Measurements from ENCODE around the gene CALCOCO2. TPM values are rescaled to one million over a fixed set of nuclear protein-coding genes. Genes with fewer than 3 reads are reported as not detected.

CALCOCO2 gene
- total and polyA plus RNA-seq, 2 of the 13 experiments (the other 11 are each of a cell fraction or from before 2014, with no cell fraction given): 72.9 to 111 TPM

GRCh38 chr17:48804936-48805411, 25.9 kb upstream of the CALCOCO2 start:
- peak overlapping the region; percentile 18 for H2AFZ ChIP-seq (ENCODE audit: low read length)
- H3K36me3 ChIP-seq (replicated peaks in 1 of 2; ENCODE audit: control insufficient read depth in 1 of 2, insufficient read depth in 2 of 2, low read length in 2 of 2): no peaks in the 10 kb centered on the region
- peak overlapping the region in 2 of 3 experiments; percentile 41 to 61; a peak in 4 of 6 replicates for H3K4me3 ChIP-seq (replicated peaks in 1 of 3; ENCODE audit: insufficient read depth in 1 of 3, low read depth in 2 of 3, low read length in 3 of 3)
- H3K27ac ChIP-seq (ENCODE audit: extremely low read length, insufficient read depth, low read length): no peak overlapping the region
- BruUV-seq (replicated peaks): no TSS peak
- peak overlapping the region; percentile 67 for H3K4me2 ChIP-seq (ENCODE audit: low read depth, low read length)
- ChIA-PET CTCF (ENCODE audit: low intra/inter-chr PET ratio, low total read pairs) (interaction anchor here (0.8 to 4.4 kb wide), 9 partner anchors 10 to 228 kb away, joined by 3 to 101 read pairs (median 3); no protein-coding TSS in a partner anchor), POLR2A (interaction anchor here (0.8 to 2.4 kb wide), 5 partner anchors 10 to 87 kb away, joined by 3 to 9 read pairs (median 7); partner anchors contain the start of gene ATP5MC1)
- ATAC-seq (peak; percentile 94), FAIRE-seq (peak; percentile 77), DNase-seq (ENCODE audit: low spot score) (peak; percentile 63)
- intact Hi-C loops (cut with micrococcal nuclease; ENCODE audit: unreplicated experiment) (loop anchor here (1.0 to 10.0 kb wide), 3 partner anchors 74 to 230 kb away; no protein-coding TSS in a partner anchor), in situ Hi-C loops (cut with HindIII; ENCODE audit: extremely low pct_ligation_motif_present, low pct_unique_long_range_greater_than_20kb) (no loop called here)
- H4K20me1 ChIP-seq (ENCODE audit: insufficient read depth, low read length): no peaks in the 10 kb centered on the region
- no peaks in the 10 kb centered on the region for H3K9me3 ChIP-seq (ENCODE audit: low read length)
- no peaks in the 10 kb centered on the region for H3K79me2 ChIP-seq (ENCODE audit: insufficient read depth, low read length)
- WGBS (ENCODE audit: low lambda C conversion rate): under 1% methylated on average over 9 of the region's 9 CpGs
- H3K27me3 ChIP-seq (ENCODE audit: control insufficient read depth in 1 of 2, insufficient read depth in 2 of 2, low read length in 2 of 2): peaks cover 0 to 6% of the 10 kb centered on the region in 2 experiments; a peak in 4 of 5 replicates
- H3K4me1 ChIP-seq (ENCODE audit: insufficient read depth, low read length): peaks cover 63% of the 10 kb centered on the region
- H3K9ac ChIP-seq (ENCODE audit: insufficient read depth, low read depth, low read length): no peak overlapping the region
- no peak for TF ChIP-seq MNT (IDR thresholded peaks at IDR 0.05)
- TF ChIP-seq HMGXB3 (CRISPR knock-in tag; IDR thresholded peaks at IDR 0.05; ENCODE audit: borderline replicate concordance): no peak
- no peak for TF ChIP-seq ELF1 (CRISPR knock-in tag; IDR thresholded peaks at IDR 0.05)
- TF ChIP-seq CREM (IDR thresholded peaks at IDR 0.05): no peak
- TF ChIP-seq CREM (CRISPR knock-in tag; IDR thresholded peaks at IDR 0.05): no peak
- TF ChIP-seq ZFX (CRISPR knock-in tag; IDR thresholded peaks at IDR 0.05; ENCODE audit: low read depth): peak; percentile 26; the same call in 1 of the 2 replicates
- TF ChIP-seq ZBTB33 (CRISPR knock-in tag; IDR thresholded peaks at IDR 0.05): no peak
- TF ChIP-seq GABPA (IDR thresholded peaks at IDR 0.05; ENCODE audit: low read depth, low read length): no peak
- no peak for TF ChIP-seq GABPA (CRISPR knock-in tag; IDR thresholded peaks at IDR 0.05; ENCODE audit: low read depth)
- no peak for TF ChIP-seq ZFP37 (CRISPR knock-in tag; IDR thresholded peaks at IDR 0.05; ENCODE audit: borderline replicate concordance)
- TF ChIP-seq ZBTB4 (CRISPR knock-in tag; IDR thresholded peaks at IDR 0.05; ENCODE audit: borderline replicate concordance): peak; percentile 38; the same call in 1 of the 2 replicates
